SW 1271 (cell line): ENCODE results near the gene ZNF672.
"Not testable (repeated sequence)": the region's sequence is repeated elsewhere in the genome, so short reads cannot be mapped to it uniquely, and the experiment has no call there.

Experiments
- DNase-seq, 2 experiments: peaks; one replicate each; lab custom pipeline; 2025; lab: John Stamatoyannopoulos, UW

The ZNF672 gene

GRCh38 chr1:248886237-248886895, 48.3 kb downstream of the ZNF672 start:
- DNase-seq = no peak

DNA sequence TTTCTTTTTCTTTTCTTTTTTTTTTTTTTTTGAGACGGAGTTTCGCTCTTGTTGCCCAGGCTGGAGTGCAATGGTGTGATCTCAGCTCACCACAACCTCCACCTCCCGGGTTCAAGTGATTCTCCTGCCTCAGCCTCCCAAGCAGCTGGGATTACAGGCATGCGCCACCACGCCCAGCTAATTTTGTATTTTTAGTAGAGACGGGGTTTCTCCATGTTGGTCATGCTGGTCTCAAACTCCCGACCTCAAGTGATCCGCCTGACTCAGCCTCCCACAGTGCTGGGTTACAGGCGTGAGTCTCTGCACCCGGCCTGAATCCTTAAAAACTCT, 51.9 kb downstream of the ZNF672 start:
- not testable (repeated sequence) for DNase-seq

GRCh38 chr1:248890549-248891498, 52.8 kb downstream of the ZNF672 start:
- no peak for DNase-seq

DNA sequence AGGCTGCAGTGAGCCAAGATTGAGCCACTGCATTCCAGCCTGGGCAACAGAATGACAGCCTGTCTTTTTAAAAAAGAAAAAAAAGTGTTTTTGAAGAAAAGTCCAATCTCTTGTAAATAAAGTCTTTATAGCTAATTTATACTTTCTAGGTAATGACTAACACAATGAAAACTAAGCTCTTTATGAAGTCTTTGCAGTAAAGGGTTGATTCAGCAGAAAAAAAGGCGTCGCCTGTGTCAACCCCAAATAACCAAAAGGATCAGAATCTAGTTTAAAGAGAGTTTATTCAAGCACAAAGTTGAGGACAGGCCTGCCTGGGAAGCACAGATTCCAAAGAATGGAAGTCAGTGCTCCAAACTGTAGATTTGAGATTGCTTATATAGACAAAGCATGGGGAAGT, 53.7 kb downstream of the ZNF672 start:
- no peak for DNase-seq

- no peak for DNase-seq
Observed at GRCh38 chr1:248892590-248892989, 54.6 kb downstream of the ZNF672 start.

DNA sequence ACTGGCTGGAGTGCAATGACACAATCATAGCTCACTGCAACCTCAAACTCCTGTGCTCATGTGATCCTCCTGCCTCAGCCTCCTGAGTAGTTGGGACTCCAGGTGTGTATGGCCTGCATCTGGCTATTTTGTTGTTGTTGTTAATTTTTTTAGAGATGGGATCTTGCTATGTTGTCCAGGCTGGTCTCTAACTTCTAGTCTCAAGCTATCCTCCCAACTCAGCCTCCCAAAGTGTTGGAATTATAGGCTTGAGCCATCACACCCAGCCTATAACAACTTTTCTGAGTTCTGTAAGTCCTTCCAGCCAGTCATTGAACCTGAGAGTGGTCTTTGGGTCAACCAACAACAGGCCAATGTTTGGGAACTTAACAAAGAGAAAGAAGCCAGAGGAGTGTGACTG, 56.8 kb downstream of the ZNF672 start:
- DNase-seq = no peak

- no peak for DNase-seq
Observed at GRCh38 chr1:248897412-248898337, 59.7 kb downstream of the ZNF672 start.
